ENCODE measurements around the gene CACNA1A.
"Not testable (repeated sequence)": the region's sequence is repeated elsewhere in the genome, so short reads cannot be mapped to it uniquely, and the experiment has no call there.

Gene CACNA1A

GRCh38 chr19:13215572-13216380 lies 290.5 kb downstream of the CACNA1A start:
- DNase-seq: no peak

GRCh38 chr19:13214036-13214730 lies 292.1 kb downstream of the CACNA1A start:
- no peak for DNase-seq

GRCh38 chr19:13212759-13213330 lies 293.4 kb downstream of the CACNA1A start:
- DNase-seq: peak in 1 of 2 experiments; percentile 19

GRCh38 chr19:13211426-13212308 lies 294.6 kb downstream of the CACNA1A start:
- DNase-seq: no peak

- DNase-seq: no peak
Measured at GRCh38 chr19:13210941-13211340, 295.3 kb downstream of the CACNA1A start.

GRCh38 chr19:13210339-13210775 lies 295.9 kb downstream of the CACNA1A start:
- DNase-seq: no peak

- DNase-seq: no peak
Measured at GRCh38 chr19:13209484-13210338, 296.6 kb downstream of the CACNA1A start.

- no peak for DNase-seq
Measured at GRCh38 chr19:13208672-13209483, 297.4 kb downstream of the CACNA1A start.

- peak; percentile 70 to 72 for DNase-seq
Measured at GRCh38 chr19:13207846-13208671, 298.2 kb downstream of the CACNA1A start.

GRCh38 chr19:13207237-13207845 lies 298.9 kb downstream of the CACNA1A start:
- no peak for DNase-seq

- DNase-seq: no peak
Measured at GRCh38 chr19:13206587-13206986, 299.7 kb downstream of the CACNA1A start.

- DNase-seq: not testable (repeated sequence)
Measured at GRCh38 chr19:13202112-13202511, 304.2 kb downstream of the CACNA1A start.

- DNase-seq: no peak
Measured at GRCh38 chr19:13198634-13199033, 307.6 kb downstream of the CACNA1A start.

GRCh38 chr19:13195678-13196077 lies 310.6 kb downstream of the CACNA1A start:
- no peak for DNase-seq

GRCh38 chr19:13190781-13191540 lies 315.3 kb downstream of the CACNA1A start:
- no peak for DNase-seq

GRCh38 chr19:13189600-13189999 lies 316.7 kb downstream of the CACNA1A start:
- DNase-seq: no peak

GRCh38 chr19:13187419-13187818 lies 318.9 kb downstream of the CACNA1A start:
- DNase-seq: no peak

- not testable (repeated sequence) for DNase-seq
Measured at GRCh38 chr19:13186688-13187087, 319.6 kb downstream of the CACNA1A start.

Measured in AML-193 (cell line).